ENCODE data around the gene DTYMK. TPM values are rescaled to one million over a fixed set of nuclear protein-coding genes. Genes with fewer than 3 reads are reported as not detected.
"Not testable (repeated sequence)": the region's sequence is repeated elsewhere in the genome, so short reads cannot be mapped to it uniquely, and the experiment has no call there.

Gene DTYMK
- total RNA-seq, 4 donors from 2014 or later: 7.7 to 18.7 (median 11.0) TPM

DNA sequence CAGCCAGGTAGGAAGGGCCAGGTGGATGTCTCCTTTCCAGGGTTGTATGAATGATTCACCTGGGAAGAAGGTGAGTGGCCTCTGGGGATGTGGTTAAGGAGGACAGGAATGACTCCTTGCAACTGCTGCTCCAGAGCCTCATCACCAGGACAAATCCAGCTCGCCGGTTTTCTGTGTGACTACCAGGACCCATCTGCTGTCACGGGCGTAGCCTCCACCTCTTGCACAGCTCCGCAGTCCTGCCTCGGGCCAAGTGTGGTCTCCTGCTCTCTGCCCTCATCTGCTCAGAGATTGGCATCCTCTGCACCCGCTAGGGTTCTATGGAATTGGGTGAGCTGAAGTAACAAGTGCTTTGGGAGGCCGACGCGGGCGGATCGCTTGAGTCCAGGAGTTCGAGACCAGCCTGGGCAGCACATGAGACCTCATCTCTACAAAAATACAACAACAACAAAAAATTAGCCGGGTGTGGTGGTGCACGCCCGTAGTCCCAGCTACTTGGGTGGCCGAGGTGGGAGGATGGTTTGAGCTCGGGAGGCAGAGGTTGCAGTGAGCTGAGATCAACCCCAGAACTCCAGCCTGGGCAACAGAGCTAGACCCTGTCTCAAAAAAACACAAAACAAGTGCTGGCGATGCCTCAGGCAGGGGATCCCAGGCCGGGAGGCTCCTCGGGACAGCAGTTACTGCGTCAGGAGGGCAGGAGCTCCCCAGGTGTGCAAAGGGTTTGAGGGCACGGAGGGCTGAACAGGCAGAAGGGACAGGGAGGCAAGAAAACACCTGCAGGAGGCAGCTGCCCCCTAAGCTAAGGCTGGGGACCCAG lies 47.0 kb upstream of the DTYMK start:
- TF ChIP-seq POLR2A (IDR thresholded peaks at IDR 0.05) (no peak), POLR2AphosphoS5 (IDR thresholded peaks at IDR 0.05) (no peak), EP300 (IDR thresholded peaks at IDR 0.05) (no peak), CTCF (IDR thresholded peaks at IDR 0.05) (no peak)
- peak overlapping the region; percentile 25 to 97 for H3K4me3 ChIP-seq
- ATAC-seq: no peak
- H3K27me3 ChIP-seq: no peaks in the 10 kb centered on the region
- H3K27ac ChIP-seq: peak overlapping the region in 3 of 4 donors; percentile 86 to 92 (median 91)
- 73 to 80% methylated on average over 3 to 8 of the region's 23 CpGs for WGBS, 2 donors (ENCODE audit: low coverage in 1 of 2)
- H3K9me3 ChIP-seq: no peaks in the 10 kb centered on the region
- peaks cover 0 to 6% of the 10 kb centered on the region in 2 donors for H3K36me3 ChIP-seq
- H3K4me1 ChIP-seq: peaks cover 0 to 28% (median 3%) of the 10 kb centered on the region in 3 donors

GRCh38 chr2:241732513-241733186 lies 46.0 kb upstream of the DTYMK start:
- WGBS, 2 donors (ENCODE audit: low coverage in 1 of 2): 61 to 85% methylated on average over 6 to 7 of the region's 26 CpGs
- TF ChIP-seq CTCF (IDR thresholded peaks at IDR 0.05): peak in 3 of 4 experiments; percentile 57 to 66 (median 60)
- not testable (repeated sequence) for H3K9me3 ChIP-seq, H3K27ac ChIP-seq, ATAC-seq, H3K36me3 ChIP-seq, H3K27me3 ChIP-seq
- Histone ChIP-seq H3K4me3 (peak overlapping the region in 1 of 2 donors; percentile 22), H3K4me1 (peaks cover 0 to 28% (median 3%) of the 10 kb centered on the region in 3 donors)

DNA sequence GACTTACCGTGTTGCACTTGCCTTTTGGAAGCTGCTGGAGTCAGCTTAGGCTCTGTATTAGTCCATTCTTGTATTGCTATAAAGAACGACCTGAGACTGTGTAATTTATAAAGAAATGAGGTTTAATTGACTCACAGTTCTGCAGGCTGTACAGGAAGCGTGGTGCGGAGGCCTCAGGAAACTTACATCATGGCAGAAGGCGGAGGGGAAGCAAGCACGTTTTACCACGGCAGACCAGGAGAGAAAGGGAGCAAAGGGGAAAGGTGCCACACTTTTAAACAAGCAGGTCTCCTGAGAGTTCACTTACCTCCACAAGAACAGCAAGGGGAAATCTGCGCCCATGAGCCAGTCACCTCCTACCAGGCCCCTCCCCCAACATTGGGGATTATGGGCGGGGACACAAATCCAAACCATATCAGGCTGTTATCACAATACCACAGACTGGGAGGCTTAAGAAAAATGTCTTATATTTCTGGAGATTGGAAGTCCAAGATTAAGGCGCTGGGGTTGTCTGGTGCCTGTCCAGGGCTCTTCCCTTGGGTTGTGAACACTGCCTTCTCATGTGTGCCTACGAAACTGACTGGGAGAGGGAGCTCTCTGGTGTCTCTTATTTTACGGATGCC lies 44.2 kb upstream of the DTYMK start:
- no peak for ATAC-seq
- WGBS, 2 donors (ENCODE audit: low coverage in 1 of 2): 69 to 88% methylated on average over 5 to 6 of the region's 12 CpGs
- no peak overlapping the region for H3K27ac ChIP-seq
- peaks cover 0 to 19% of the 10 kb centered on the region in 2 donors for H3K36me3 ChIP-seq
- peaks cover 0 to 23% (median 3%) of the 10 kb centered on the region in 3 donors for H3K4me1 ChIP-seq
- H3K4me3 ChIP-seq: no peak overlapping the region
- no peaks in the 10 kb centered on the region for H3K27me3 ChIP-seq
- no peak for TF ChIP-seq EP300 (IDR thresholded peaks at IDR 0.05)
- no peaks in the 10 kb centered on the region for H3K9me3 ChIP-seq

- H3K4me3 ChIP-seq: no peak overlapping the region
- 90% methylated on average over 3 to 5 of the region's 6 CpGs for WGBS, 2 donors (ENCODE audit: low coverage in 1 of 2)
- no peak for ATAC-seq
- H3K27me3 ChIP-seq: no peaks in the 10 kb centered on the region
- no peaks in the 10 kb centered on the region for H3K9me3 ChIP-seq
- H3K27ac ChIP-seq: no peak overlapping the region
- H3K36me3 ChIP-seq: peaks cover 0 to 28% of the 10 kb centered on the region in 2 donors
- TF ChIP-seq EP300 (IDR thresholded peaks at IDR 0.05): no peak
- TF ChIP-seq CTCF (IDR thresholded peaks at IDR 0.05): no peak
- no peak for TF ChIP-seq POLR2A (IDR thresholded peaks at IDR 0.05)
- no peak for TF ChIP-seq POLR2AphosphoS5 (IDR thresholded peaks at IDR 0.05)
- peaks cover 0 to 17% (median 3%) of the 10 kb centered on the region in 3 donors for H3K4me1 ChIP-seq
These were observed 43.3 kb upstream of the DTYMK start for GRCh38 chr2:241729868-241730267.

DNA sequence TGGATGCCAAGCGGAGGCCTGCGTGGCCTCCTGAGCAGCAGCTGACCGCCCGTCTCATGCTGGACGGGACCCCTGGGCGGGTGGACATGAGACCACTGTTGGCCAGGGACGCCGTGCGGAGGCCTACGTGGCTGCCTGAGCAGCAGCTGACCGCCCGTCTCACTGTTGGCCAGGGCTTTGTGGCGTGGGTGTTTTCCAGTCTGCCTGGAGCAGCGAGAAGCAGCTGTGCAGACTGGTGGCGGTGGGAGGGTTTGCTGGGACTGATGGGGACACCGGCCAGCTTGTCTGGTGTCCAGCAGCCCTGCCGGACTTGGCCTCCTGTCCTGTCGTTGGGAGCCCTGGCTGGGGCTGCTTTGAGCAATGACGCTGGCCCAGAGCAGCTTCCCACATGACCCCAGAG lies 42.0 kb upstream of the DTYMK start:
- peaks cover 0 to 10% (median 0%) of the 10 kb centered on the region in 3 donors for H3K4me1 ChIP-seq
- 85% methylated on average over 4 of the region's 19 CpGs; no CpG with 5 or more reads in 1 of the 2 donors for WGBS, 2 donors (ENCODE audit: low coverage in 1 of 2)
- TF ChIP-seq POLR2A (IDR thresholded peaks at IDR 0.05) (no peak), CTCF (IDR thresholded peaks at IDR 0.05) (no peak), EP300 (IDR thresholded peaks at IDR 0.05) (no peak), POLR2AphosphoS5 (IDR thresholded peaks at IDR 0.05) (no peak)
- H3K27me3 ChIP-seq: no peaks in the 10 kb centered on the region
- peaks cover 0 to 41% of the 10 kb centered on the region in 2 donors for H3K36me3 ChIP-seq
- H3K9me3 ChIP-seq: no peaks in the 10 kb centered on the region
- H3K4me3 ChIP-seq: no peak overlapping the region
- H3K27ac ChIP-seq: peak overlapping the region in 2 of 4 donors; percentile 19 to 33
- ATAC-seq: peak; percentile 56

Data from gastroesophageal sphincter (tissue), 4 donors.